ENCODE results near the gene BLTP1. TPM values are rescaled to one million over a fixed set of nuclear protein-coding genes. Genes with fewer than 3 reads are reported as not detected.
"Not testable (repeated sequence)": the region's sequence is repeated elsewhere in the genome, so short reads cannot be mapped to it uniquely, and the experiment has no call there.

The BLTP1 gene
- total RNA-seq (2022) = 27.3 and 27.4 TPM in 2 replicates
- Bru-seq, nascent RNA = percentile 69 among the genes with signal in this experiment
- BruChase-seq, experiment 1, labeled RNA remaining after a 6-hour chase = percentile 70 among the genes with signal in this experiment
- percentile 66 among the genes with signal in this experiment for BruChase-seq, experiment 2, labeled RNA remaining after a 2-hour chase
- long read RNA-seq = 0 reads

GRCh38 chr4:122151982-122152710, at the start of gene BLTP1:
BLTP1 (plus strand) TSS chr4:122152331; CDS start chr4:122170648, 18,317 bp downstream.
- peak; percentile 85 for DNase-seq
- Mint-ChIP-seq H3K4me3 (ENCODE audit: low read depth, unreplicated experiment) (peak within 1 kb of the TSS; percentile 84), H3K9me3 (ENCODE audit: low read depth, unreplicated experiment) (peaks cover 3% of the 10 kb centered on the region), H3K27ac (ENCODE audit: unreplicated experiment) (peak within 1 kb of the TSS; percentile 81), H3K27me3 (ENCODE audit: unreplicated experiment) (no peaks in the 10 kb centered on the region), H3K36me3 (ENCODE audit: insufficient read depth, unreplicated experiment) (peaks cover 21% of the 10 kb centered on the region), H3K4me1 (ENCODE audit: low read depth, unreplicated experiment) (peaks cover 14% of the 10 kb centered on the region)
- CTCF ChIA-PET = interaction anchor here (1.0 kb wide), 1 partner anchor 10 kb away, joined by 3 read pairs; no protein-coding TSS in a partner anchor
- intact Hi-C loops (cut with micrococcal nuclease; ENCODE audit: unreplicated experiment) = no loop called here
- no peak for TF ChIP-seq CTCF (IDR thresholded peaks at IDR 0.05; ENCODE audit: unreplicated experiment)
- no TSS peak for BruUV-seq (replicated peaks)

- no peak overlapping the region for H3K4me3 Mint-ChIP-seq (ENCODE audit: low read depth, unreplicated experiment)
- no peaks in the 10 kb centered on the region for H3K36me3 Mint-ChIP-seq (ENCODE audit: insufficient read depth, unreplicated experiment)
- CTCF ChIA-PET = interaction anchor here (1.3 kb wide), 1 partner anchor 13 kb away, joined by 3 read pairs; no protein-coding TSS in a partner anchor
- TF ChIP-seq CTCF (IDR thresholded peaks at IDR 0.05; ENCODE audit: unreplicated experiment) = no peak
- H3K4me1 Mint-ChIP-seq (ENCODE audit: low read depth, unreplicated experiment) = no peaks in the 10 kb centered on the region
- no peak for DNase-seq
- H3K27me3 Mint-ChIP-seq (ENCODE audit: unreplicated experiment) = peaks cover 13% of the 10 kb centered on the region
- H3K27ac Mint-ChIP-seq (ENCODE audit: unreplicated experiment) = no peak overlapping the region
- no peaks in the 10 kb centered on the region for H3K9me3 Mint-ChIP-seq (ENCODE audit: low read depth, unreplicated experiment)
- intact Hi-C loops (cut with micrococcal nuclease; ENCODE audit: unreplicated experiment) = no loop called here
- no TSS peak for BruUV-seq (replicated peaks)
Observed at GRCh38 chr4:122104184-122104583, 47.9 kb upstream of the BLTP1 start.

GRCh38 chr4:122107680-122108079, 44.5 kb upstream of the BLTP1 start:
- Mint-ChIP-seq H3K4me3 (ENCODE audit: low read depth, unreplicated experiment) (no peak overlapping the region), H3K27ac (ENCODE audit: unreplicated experiment) (no peak overlapping the region), H3K4me1 (ENCODE audit: low read depth, unreplicated experiment) (no peaks in the 10 kb centered on the region), H3K36me3 (ENCODE audit: insufficient read depth, unreplicated experiment) (no peaks in the 10 kb centered on the region), H3K27me3 (ENCODE audit: unreplicated experiment) (peaks cover 13% of the 10 kb centered on the region), H3K9me3 (ENCODE audit: low read depth, unreplicated experiment) (no peaks in the 10 kb centered on the region)
- intact Hi-C loops (cut with micrococcal nuclease; ENCODE audit: unreplicated experiment) = no loop called here
- CTCF ChIA-PET = no interaction called here
- DNase-seq = no peak
- TF ChIP-seq CTCF (IDR thresholded peaks at IDR 0.05; ENCODE audit: unreplicated experiment) = no peak
- no TSS peak for BruUV-seq (replicated peaks)

- DNase-seq; CTCF ChIA-PET; H3K9me3 Mint-ChIP-seq (ENCODE audit: low read depth, unreplicated experiment); H3K36me3 Mint-ChIP-seq (ENCODE audit: insufficient read depth, unreplicated experiment); H3K27me3 Mint-ChIP-seq (ENCODE audit: unreplicated experiment); BruUV-seq (replicated peaks); H3K4me3 Mint-ChIP-seq (ENCODE audit: low read depth, unreplicated experiment); H3K4me1 Mint-ChIP-seq (ENCODE audit: low read depth, unreplicated experiment); H3K27ac Mint-ChIP-seq (ENCODE audit: unreplicated experiment); intact Hi-C loops (cut with micrococcal nuclease; ENCODE audit: unreplicated experiment): not testable (repeated sequence)
Observed at GRCh38 chr4:122110304-122110703, 41.8 kb upstream of the BLTP1 start.

- CTCF ChIA-PET = no interaction called here
- Mint-ChIP-seq H3K9me3 (ENCODE audit: low read depth, unreplicated experiment) (no peaks in the 10 kb centered on the region), H3K4me1 (ENCODE audit: low read depth, unreplicated experiment) (no peaks in the 10 kb centered on the region), H3K27ac (ENCODE audit: unreplicated experiment) (no peak overlapping the region), H3K36me3 (ENCODE audit: insufficient read depth, unreplicated experiment) (no peaks in the 10 kb centered on the region), H3K27me3 (ENCODE audit: unreplicated experiment) (no peaks in the 10 kb centered on the region), H3K4me3 (ENCODE audit: low read depth, unreplicated experiment) (no peak overlapping the region)
- no TSS peak for BruUV-seq (replicated peaks)
- DNase-seq = no peak
- intact Hi-C loops (cut with micrococcal nuclease; ENCODE audit: unreplicated experiment) = no loop called here
- TF ChIP-seq CTCF (IDR thresholded peaks at IDR 0.05; ENCODE audit: unreplicated experiment) = no peak
Observed at GRCh38 chr4:122117743-122118142, 34.4 kb upstream of the BLTP1 start.

All from Calu3 (cell line).